Choroid plexus epithelial cell (primary cell): ENCODE results near the gene YEATS4.

Experiments
- DNase-seq: peaks from one replicate; pipeline ENCODE4 v3.0.0-alpha.2; 2010; ENCODE audit warnings: low read depth
- H3K4me3 ChIP-seq: 2 replicates; pipeline ENCODE4 v1.5.1; 2011; ENCODE audit warnings: low read depth, mild to moderate bottlenecking, control low read depth, low read length, moderate library complexity
- TF ChIP-seq, protein P1 (sequence below): conservative IDR thresholded peaks from 2 replicates; pipeline ENCODE4 v1.5.1; 2011; ENCODE audit warnings: low read depth, mild to moderate bottlenecking, control low read depth, inconsistent platforms, low read length, moderate library complexity

The YEATS4 gene

DNA sequence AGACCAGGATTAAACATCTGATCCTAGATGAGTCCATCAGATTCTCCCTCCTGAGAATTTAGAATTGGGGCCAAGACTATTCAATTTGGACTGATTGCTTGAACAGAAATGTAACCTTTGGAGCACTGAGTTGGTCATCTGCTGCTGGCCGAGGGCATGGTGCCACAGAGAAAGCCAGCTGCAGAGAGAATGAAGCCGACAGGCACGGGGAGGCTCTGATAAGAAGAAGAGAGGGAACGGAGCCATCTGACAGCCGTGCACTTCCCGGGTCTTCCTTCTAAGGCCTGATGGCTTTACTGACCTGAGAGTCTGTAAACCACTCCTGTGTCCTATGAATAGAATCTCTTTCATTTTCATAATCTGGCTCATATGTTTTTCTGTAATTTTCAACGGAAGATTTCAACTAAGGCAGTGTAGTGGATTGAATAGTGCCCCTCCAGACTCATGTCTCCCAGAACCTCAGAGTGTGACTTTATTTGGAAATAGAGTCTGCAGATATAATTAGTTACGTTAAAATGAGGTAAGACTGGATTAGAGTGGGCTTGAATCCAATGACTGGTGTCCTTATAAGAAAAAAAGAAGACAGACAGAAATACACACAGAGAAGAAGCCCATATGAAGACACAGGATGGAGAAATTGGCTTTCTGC is 71.5 kb downstream of the YEATS4 start:
- TF ChIP-seq, protein P1, sequence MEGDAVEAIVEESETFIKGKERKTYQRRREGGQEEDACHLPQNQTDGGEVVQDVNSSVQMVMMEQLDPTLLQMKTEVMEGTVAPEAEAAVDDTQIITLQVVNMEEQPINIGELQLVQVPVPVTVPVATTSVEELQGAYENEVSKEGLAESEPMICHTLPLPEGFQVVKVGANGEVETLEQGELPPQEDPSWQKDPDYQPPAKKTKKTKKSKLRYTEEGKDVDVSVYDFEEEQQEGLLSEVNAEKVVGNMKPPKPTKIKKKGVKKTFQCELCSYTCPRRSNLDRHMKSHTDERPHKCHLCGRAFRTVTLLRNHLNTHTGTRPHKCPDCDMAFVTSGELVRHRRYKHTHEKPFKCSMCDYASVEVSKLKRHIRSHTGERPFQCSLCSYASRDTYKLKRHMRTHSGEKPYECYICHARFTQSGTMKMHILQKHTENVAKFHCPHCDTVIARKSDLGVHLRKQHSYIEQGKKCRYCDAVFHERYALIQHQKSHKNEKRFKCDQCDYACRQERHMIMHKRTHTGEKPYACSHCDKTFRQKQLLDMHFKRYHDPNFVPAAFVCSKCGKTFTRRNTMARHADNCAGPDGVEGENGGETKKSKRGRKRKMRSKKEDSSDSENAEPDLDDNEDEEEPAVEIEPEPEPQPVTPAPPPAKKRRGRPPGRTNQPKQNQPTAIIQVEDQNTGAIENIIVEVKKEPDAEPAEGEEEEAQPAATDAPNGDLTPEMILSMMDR = no peak
- H3K4me3 ChIP-seq = no peak overlapping the region
- DNase-seq = no peak

DNA sequence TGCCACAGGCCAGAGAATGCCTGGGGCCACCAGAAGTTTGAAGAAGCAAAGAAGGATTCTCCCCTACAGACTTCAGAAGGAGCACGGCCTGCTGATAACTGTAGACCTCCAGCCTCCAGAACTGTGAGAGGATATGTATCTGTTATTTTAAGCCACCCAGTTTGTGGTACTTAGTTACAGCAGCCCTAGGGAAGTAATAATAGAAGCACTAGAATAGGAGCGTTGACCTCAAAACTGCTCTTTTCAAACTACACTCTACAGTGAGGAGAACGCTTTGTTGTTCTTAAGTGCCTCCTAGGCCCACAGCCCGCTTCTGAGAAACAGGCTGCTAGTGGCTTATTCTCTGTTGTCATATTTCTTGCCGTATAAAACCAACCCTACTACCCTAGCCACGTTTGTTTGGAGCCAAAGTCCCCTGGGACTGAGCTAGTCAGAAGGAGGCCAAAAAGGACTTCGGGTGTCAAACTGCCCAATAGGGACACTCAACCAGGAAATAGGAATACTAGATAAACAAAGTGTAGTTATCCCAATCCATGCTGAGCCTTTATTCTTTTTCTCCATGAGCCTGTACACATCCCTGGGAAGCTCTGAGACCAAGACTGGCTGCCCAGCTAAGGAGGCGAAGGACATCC is 72.2 kb downstream of the YEATS4 start:
- TF ChIP-seq, protein P1 = no peak
- H3K4me3 ChIP-seq = no peak overlapping the region
- DNase-seq = no peak

DNA sequence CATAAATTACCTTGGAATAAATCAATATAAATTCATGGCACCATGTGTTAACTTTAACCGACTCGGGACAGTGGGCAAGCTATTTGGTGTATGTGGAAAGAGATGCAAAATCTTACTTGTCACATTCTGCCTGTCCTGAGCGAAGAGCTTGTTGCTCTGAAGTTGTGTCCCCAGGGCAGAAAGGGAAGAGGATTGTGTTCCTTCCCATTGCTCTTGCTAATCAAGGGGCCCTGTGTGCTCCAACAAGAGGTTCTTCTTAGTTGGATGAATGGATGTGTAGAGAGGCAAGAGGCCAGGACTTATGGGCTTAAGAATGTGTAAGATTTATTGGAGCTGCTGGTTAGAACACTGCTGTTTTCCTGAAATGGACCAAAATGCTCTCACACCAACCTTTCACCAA is 74.1 kb downstream of the YEATS4 start:
- TF ChIP-seq, protein P1 = no peak

DNA sequence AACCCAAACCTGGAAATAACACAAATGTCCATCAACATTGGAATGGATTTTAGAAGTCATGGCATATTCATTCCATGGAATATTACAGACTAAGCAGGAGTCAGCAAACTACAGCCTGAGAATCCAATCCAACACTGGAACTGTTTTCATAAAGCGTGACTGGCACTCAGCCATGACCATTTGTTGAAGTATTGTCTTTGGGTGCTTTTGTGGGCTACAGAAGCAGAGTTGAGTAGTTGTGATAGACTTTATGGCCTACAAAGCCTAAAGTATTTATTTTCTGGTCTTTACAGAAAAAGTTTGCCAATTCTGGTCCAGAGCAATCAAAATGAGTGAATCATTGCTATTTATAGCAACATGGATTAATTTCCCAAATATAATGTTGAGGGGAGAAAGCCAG is 76.1 kb downstream of the YEATS4 start:
- no peak for DNase-seq
- H3K4me3 ChIP-seq = no peak overlapping the region
- TF ChIP-seq, protein P1 = no peak

More for the DNA sequence above, 74.1 kb downstream of the YEATS4 start:
- no peak for DNase-seq
- no peak overlapping the region for H3K4me3 ChIP-seq

DNA sequence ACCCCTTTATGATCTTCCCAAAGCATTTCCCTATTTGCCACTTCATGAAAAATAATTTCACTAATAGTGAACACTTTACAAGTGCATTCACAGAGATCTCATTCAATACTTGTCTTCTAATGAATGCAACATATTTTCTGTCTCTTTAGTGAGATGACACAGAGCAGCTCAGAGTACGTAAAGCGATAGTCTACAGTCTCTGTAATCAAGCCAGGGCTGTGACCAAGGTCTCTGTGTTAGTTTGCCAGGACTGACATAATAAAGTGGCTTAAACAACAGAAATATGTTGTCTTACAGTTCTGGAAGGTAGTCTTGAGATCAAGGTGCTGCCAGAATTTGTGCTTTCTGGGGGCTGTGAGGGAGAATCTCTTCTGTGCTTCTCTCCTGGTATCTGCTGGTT is 77.5 kb downstream of the YEATS4 start:
- TF ChIP-seq, protein P1 = no peak
- no peak for DNase-seq

DNA sequence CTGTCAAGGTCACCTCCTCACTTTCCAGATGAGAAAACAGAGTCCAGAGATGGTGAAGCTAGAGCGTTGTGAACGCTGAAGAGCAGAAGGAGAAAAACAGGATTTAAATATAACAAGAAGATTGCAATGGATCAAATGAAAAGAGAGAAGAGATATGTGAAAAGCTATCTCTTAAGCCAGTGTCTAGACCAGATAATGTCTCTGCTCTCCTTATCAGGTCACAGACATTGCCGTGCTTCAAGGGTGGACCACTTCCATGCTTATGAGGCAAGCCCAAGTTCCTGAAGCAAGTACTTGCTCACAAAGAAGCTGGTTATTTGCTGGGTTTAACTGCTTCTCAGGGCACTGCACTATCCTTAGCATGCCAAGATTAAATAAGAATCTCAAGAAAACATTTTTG is 79.0 kb downstream of the YEATS4 start:
- TF ChIP-seq, protein P1 = no peak
- H3K4me3 ChIP-seq = no peak overlapping the region
- no peak for DNase-seq

More for the DNA sequence above, 77.5 kb downstream of the YEATS4 start:
- no peak overlapping the region for H3K4me3 ChIP-seq

DNA sequence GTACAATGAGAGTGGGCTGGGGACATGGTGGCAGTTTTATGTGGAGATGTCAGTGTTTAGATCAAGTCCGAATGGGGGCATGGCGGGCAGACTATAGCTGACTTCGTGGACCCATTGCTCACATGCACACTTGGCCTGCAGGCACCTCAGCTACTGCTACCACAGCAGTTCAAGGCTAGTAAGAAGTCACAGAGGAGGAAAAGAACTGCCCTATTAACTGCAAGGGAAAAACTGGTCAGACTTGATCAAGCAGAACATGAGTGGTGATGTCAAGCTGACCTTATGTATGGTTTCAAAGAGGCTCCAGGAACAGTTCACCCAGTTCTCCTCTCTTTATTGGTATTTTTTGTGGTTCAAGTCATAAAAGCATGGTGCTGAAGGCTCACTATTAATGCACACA is 80.5 kb downstream of the YEATS4 start:
- DNase-seq = no peak
- TF ChIP-seq, protein P1 = no peak

More for the DNA sequence above, 80.5 kb downstream of the YEATS4 start:
- H3K4me3 ChIP-seq = no peak overlapping the region
